Tibial nerve (tissue), 4 donors: ENCODE results near the gene SLC5A2. TPM values are rescaled to one million over a fixed set of nuclear protein-coding genes. Genes with fewer than 3 reads are reported as not detected.

Experiments used
- DNase-seq, 2 donors: peaks; one replicate each; pipeline ENCODE4 v3.0.0-alpha.2; 2019; ENCODE audit warnings: low spot score in 2 of 2
- H3K27ac ChIP-seq, 4 donors: fragments of 200-600 bp; sonication (generic) in 3 of 4; one replicate each; pipeline ENCODE4 v1.5.1; 2017 to 2019; ENCODE audit warnings: mild to moderate bottlenecking in 1 of 4
- H3K27me3 ChIP-seq, 2 donors: fragments of 200-600 bp; sonication (generic) in 1 of 2; one replicate each; pipeline versions ENCODE4 v1.5.1 to v1.6.0; 2017 to 2019
- H3K36me3 ChIP-seq, 3 donors: fragments of 200-600 bp; sonication (generic); one replicate each; pipeline ENCODE4 v1.5.1; 2018 to 2019
- H3K4me1 ChIP-seq, 4 donors: fragments of 200-600 bp; sonication (generic) in 3 of 4; one replicate each; pipeline ENCODE4 v1.5.1; 2017 to 2019
- H3K4me3 ChIP-seq, 4 donors: fragments of 200-600 bp; sonication (generic) in 3 of 4; one replicate each; pipeline ENCODE4 v1.5.1; 2017 to 2019; ENCODE audit warnings: mild to moderate bottlenecking in 1 of 4, moderate library complexity in 1 of 4
- H3K9me3 ChIP-seq, 4 donors: fragments of 200-600 bp; sonication (generic) in 3 of 4; one replicate each; pipeline ENCODE4 v1.5.1; 2017 to 2019
- EP300 ChIP-seq, 2 donors: sonication (generic); formaldehyde crosslinking; IDR thresholded peaks; one replicate each; pipeline ENCODE4 v1.6.1; 2017; ENCODE audit warnings: antibody characterized with exemption in 2 of 2, mild to moderate bottlenecking in 1 of 2
- POLR2A ChIP-seq, 2 donors: fragments of 450-650 bp; IDR thresholded peaks; one replicate each; pipeline ENCODE4 v1.6.1; 2017; ENCODE audit warnings: antibody characterized with exemption in 2 of 2, mild to moderate bottlenecking in 2 of 2, moderate library complexity in 2 of 2
- WGBS, 2 donors: methylation state at CpG; one replicate each; pipeline ENCODE4 v1.1.5; 2018; 5-methylcytosine and 5-hydroxymethylcytosine counted together
- total RNA-seq, 4 donors: library from RNA; depleted of rRNA; stranded (reverse); fragments of >200 nt; gene quantifications; one replicate each; pipeline ENCODE4 v1.1.0, GENCODE V29; 2016
- TF ChIP-seq, protein P1 (sequence below), 5 experiments: fragments of 200-600 bp in 3 of 5; fragments of 450-650 bp in 2 of 5; sonication (generic) in 3 of 5; IDR thresholded peaks; one replicate each; pipeline ENCODE4 v1.5.1; 2016 to 2019; ENCODE audit warnings: antibody characterized with exemption in 5 of 5, mild to moderate bottlenecking in 3 of 5, moderate library complexity in 2 of 5

SLC5A2 gene
- total RNA-seq, 4 donors from 2014 or later, result not detected

DNA sequence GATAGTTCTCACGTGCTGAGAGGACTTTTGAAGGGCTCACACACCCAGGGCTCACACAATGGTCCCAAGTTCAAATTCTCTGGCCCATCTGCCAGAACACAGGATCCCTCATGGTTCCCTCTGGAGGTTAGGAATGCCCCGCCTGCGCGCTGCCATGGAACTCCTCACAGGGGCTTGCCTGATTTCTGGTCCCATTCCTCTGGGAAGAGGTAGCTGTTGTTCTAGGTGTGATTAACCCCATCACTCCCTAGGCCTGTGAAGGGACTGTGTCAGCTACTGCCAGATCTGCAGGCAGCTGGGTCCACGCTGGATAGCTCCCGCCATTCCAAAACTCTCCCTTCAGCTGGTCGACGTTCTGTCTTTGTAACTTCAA lies 25.9 kb upstream of the SLC5A2 start:
- TF ChIP-seq POLR2A (IDR thresholded peaks at IDR 0.05) (no peak), EP300 (IDR thresholded peaks at IDR 0.05) (no peak)
- TF ChIP-seq, protein P1, sequence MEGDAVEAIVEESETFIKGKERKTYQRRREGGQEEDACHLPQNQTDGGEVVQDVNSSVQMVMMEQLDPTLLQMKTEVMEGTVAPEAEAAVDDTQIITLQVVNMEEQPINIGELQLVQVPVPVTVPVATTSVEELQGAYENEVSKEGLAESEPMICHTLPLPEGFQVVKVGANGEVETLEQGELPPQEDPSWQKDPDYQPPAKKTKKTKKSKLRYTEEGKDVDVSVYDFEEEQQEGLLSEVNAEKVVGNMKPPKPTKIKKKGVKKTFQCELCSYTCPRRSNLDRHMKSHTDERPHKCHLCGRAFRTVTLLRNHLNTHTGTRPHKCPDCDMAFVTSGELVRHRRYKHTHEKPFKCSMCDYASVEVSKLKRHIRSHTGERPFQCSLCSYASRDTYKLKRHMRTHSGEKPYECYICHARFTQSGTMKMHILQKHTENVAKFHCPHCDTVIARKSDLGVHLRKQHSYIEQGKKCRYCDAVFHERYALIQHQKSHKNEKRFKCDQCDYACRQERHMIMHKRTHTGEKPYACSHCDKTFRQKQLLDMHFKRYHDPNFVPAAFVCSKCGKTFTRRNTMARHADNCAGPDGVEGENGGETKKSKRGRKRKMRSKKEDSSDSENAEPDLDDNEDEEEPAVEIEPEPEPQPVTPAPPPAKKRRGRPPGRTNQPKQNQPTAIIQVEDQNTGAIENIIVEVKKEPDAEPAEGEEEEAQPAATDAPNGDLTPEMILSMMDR (IDR thresholded peaks at IDR 0.05), result no peak
- no peak overlapping the region for H3K4me3 ChIP-seq
- DNase-seq, result no peak
- H3K4me1 ChIP-seq, result peaks cover 0 to 79% (median 46%) of the 10 kb centered on the region in 4 donors
- H3K36me3 ChIP-seq, result peaks cover 0 to 12% (median 0%) of the 10 kb centered on the region in 3 donors
- 65 to 71% methylated on average over 8 of the region's 8 CpGs for WGBS, 2 donors
- H3K27me3 ChIP-seq, result no peaks in the 10 kb centered on the region
- no peak overlapping the region for H3K27ac ChIP-seq
- no peaks in the 10 kb centered on the region for H3K9me3 ChIP-seq

DNA sequence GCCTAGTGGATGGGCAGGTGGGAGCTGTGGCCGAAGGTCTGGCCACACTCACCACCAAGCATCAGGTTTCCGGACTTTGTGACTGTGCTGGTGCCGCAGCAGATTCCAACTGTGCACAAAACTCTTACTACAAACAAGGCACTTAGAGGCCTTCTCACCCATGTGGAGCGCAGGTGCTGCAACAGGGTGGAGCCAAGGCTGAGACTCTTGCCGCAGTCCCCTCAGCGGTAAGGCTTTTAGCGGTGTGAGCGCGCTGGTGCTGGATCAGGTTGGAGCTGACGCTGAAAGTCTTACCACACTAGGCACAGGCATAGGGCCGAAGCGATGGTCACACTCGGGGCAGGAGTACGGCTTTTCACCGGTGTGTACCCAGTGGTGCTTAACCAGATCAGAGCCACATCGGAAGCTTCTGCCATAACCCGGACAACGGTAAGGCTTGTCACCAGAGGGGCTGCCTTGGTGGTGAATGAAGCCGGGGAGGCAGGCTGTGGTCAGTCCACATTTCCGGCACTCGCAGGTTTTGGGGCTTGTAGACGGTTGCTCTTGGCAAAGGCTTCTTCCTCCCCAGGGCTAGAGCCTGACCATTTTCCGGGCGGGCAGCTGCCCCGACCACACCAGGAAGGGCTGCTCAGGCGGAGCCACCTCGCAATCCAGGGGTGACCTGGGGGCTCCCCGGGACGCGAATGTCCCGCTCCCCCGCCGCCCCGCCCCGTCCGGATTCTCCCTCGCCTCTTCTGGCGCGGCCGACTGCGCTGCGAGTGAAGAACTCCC lies 24.7 kb upstream of the SLC5A2 start:
- Histone ChIP-seq H3K36me3 (peaks cover 0 to 25% (median 0%) of the 10 kb centered on the region in 3 donors), H3K4me3 (peak overlapping the region; percentile 75 to 97 (median 86)), H3K27ac (peak overlapping the region; percentile 97 to 100 (median 100)), H3K9me3 (no peaks in the 10 kb centered on the region), H3K4me1 (peaks cover 0 to 66% (median 37%) of the 10 kb centered on the region in 4 donors), H3K27me3 (no peaks in the 10 kb centered on the region)
- no peak for DNase-seq
- TF ChIP-seq POLR2A (IDR thresholded peaks at IDR 0.05), result no peak
- TF ChIP-seq, protein P1 (IDR thresholded peaks at IDR 0.05), result no peak
- no peak for TF ChIP-seq EP300 (IDR thresholded peaks at IDR 0.05)
- 2 to 4% methylated on average over 23 to 30 of the region's 42 CpGs for WGBS, 2 donors

DNA sequence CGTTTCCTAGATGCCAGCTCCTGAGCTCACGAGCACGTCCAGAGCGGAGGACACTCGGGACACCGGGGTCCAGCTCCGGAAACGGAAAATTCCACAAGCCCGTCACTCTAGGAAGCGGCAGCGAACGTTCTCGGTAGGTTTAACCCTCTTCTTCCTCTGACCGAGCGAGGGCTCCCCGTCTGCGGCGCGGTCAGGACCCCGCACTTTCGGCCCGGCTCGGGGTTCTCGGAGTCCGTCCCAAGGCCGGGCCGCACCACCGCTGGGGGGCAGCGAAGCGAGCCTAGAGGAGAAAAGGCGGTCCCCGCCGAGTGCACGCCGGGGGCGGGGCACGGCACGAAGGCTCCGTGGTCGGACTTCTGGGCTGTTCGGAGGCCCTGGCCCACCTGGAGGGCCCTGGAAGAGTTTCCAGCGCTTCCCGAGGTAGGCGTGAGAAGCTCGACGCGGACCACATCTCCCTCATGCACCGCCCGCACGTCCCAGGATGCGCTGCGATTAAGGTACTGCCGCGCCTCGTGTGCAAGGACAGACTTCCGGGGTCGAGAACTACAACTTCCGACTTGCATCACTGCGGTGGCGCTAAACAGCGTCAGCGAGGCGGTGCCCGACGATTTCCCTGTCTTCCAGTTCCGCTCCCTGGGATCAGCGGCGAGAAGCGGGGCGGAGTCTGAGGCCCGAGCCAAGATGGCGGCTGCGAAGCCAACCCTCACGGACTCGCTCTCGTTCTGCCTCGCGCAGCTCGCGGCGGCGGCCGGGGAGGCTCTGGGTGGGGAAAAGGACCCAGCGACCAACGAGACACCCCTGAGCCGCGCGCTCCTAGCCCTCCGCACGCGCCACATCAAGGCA lies 23.9 kb upstream of the SLC5A2 start, which contains the start of gene ARMC5:
ARMC5 (plus strand) TSS at position 658 of the 843 bp plus-strand sequence; CDS start at position 682, 24 bp downstream.
- peak; percentile 89 to 94 for DNase-seq
- peak within 1 kb of the TSS; percentile 75 to 97 (median 86) for H3K4me3 ChIP-seq
- no peaks in the 10 kb centered on the region for H3K9me3 ChIP-seq
- WGBS, 2 donors, result 0% methylated on average over 47 to 55 of the region's 91 CpGs
- peak within 1 kb of the TSS; percentile 97 to 100 (median 100) for H3K27ac ChIP-seq
- TF ChIP-seq POLR2A (IDR thresholded peaks at IDR 0.05), result peak; percentile 14 to 75
- TF ChIP-seq, protein P1 (IDR thresholded peaks at IDR 0.05), result peak; percentile 26 to 86 (median 70)
- TF ChIP-seq EP300 (IDR thresholded peaks at IDR 0.05), result peak; percentile 81 to 94
- peaks cover 0 to 58% (median 28%) of the 10 kb centered on the region in 4 donors for H3K4me1 ChIP-seq
- H3K36me3 ChIP-seq, result peaks cover 0 to 33% (median 0%) of the 10 kb centered on the region in 3 donors
- H3K27me3 ChIP-seq, result no peaks in the 10 kb centered on the region

DNA sequence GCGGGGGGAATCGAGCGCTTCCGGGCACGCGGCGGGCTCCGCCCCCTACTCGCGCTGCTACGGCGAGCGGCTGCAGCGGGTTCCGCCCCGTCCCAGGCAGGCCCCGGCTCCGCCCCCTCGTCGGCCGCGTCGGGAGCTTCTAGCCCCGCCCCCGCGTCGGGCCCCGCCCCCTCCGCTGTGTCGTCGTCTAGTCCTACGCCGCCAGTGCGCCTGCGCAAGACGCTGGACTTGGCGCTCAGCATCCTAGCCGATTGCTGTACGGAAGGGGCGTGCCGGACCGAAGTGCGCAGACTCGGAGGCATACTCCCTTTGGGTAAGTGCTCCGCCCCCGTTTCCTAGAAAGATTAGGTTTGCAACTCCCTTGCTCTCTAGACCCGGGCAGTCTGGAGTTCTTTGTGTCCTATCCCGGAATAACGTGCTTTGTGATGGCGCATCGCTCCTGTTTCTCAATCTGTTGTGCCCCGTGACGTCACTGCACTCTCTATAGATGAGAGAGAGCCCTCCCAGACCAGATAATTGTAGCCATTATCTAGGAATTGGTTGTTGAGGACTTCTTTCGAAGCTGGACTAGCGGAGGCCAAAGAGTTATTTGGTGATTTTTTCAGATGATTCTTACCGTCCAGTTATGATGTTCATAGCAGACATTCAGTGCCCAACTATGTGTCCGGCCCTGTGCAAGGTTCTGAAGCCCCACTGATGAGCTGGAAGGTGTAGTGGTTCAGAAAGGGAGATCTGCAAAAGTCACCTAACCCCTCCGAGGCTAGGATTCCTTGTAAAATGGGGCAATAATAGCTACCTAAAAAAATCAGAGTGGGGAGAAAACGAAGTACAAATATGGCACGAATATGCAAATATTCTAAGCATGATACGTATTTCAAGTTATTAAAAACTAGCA lies 23.0 kb upstream of the SLC5A2 start:
- Histone ChIP-seq H3K9me3 (no peaks in the 10 kb centered on the region), H3K4me1 (peaks cover 0 to 50% (median 22%) of the 10 kb centered on the region in 4 donors), H3K36me3 (peaks cover 0 to 42% (median 0%) of the 10 kb centered on the region in 3 donors), H3K4me3 (peak overlapping the region; percentile 75 to 97 (median 86)), H3K27me3 (no peaks in the 10 kb centered on the region), H3K27ac (peak overlapping the region; percentile 97 to 100 (median 100))
- WGBS, 2 donors, result 4 to 5% methylated on average over 15 to 27 of the region's 61 CpGs
- DNase-seq, result peak; percentile 99 to 100
- TF ChIP-seq POLR2A (IDR thresholded peaks at IDR 0.05) (peak in 1 of 2 donors; percentile 2), EP300 (IDR thresholded peaks at IDR 0.05) (peak; percentile 30 to 90)
- TF ChIP-seq, protein P1 (IDR thresholded peaks at IDR 0.05), result peak in 1 of 5 experiments; percentile 17
